NB4 (cell line): ENCODE data around the gene TADA2B.

Experiments
- CTCF ChIP-seq: IDR thresholded peaks from one replicate; pipeline ENCODE4 v1.5.1; 2012; ENCODE audit warnings: low read depth, low read length
- POLR2A ChIP-seq: IDR thresholded peaks from 2 replicates; pipeline ENCODE4 v1.6.1; 2011; ENCODE audit warnings: mild to moderate bottlenecking; ENCODE audit not compliant: insufficient read length; ENCODE audit errors: extremely low read depth

GRCh38 chr4:7042503-7043283 lies 479 bp upstream of the TADA2B start:
- TF ChIP-seq CTCF, result no peak
- no peak for TF ChIP-seq POLR2A
